Thyroid gland (tissue), 4 donors: ENCODE measurements around the gene LILRB2. TPM values are rescaled to one million over a fixed set of nuclear protein-coding genes. Genes with fewer than 3 reads are reported as not detected.

Experiments used
- DNase-seq, 2 donors: peaks; one replicate each; pipeline ENCODE4 v3.0.0-alpha.2; 2019
- H3K27ac ChIP-seq, 3 donors: fragments of 200-600 bp; sonication (generic); 1 replicate in 2 of 3; 2 replicates in 1 of 3; pipeline ENCODE4 v1.5.1; 2016 to 2019; ENCODE audit warnings: mild to moderate bottlenecking in 1 of 3, moderate library complexity in 1 of 3
- H3K27me3 ChIP-seq: fragments of 200-600 bp; sonication (generic); one replicate; pipeline ENCODE4 v1.5.1; 2019
- H3K36me3 ChIP-seq, 2 donors: fragments of 200-600 bp; sonication (generic); one replicate each; pipeline ENCODE4 v1.5.1; 2016 to 2019
- H3K4me1 ChIP-seq, 2 donors: fragments of 200-600 bp; sonication (generic); one replicate each; pipeline ENCODE4 v1.5.1; 2017 to 2019
- H3K4me3 ChIP-seq, 3 donors: fragments of 200-600 bp; sonication (generic); replicated peaks in 1 of 3; 1 replicate in 2 of 3; 2 replicates in 1 of 3; pipeline ENCODE4 v1.5.1; 2016; ENCODE audit warnings: mild to moderate bottlenecking in 1 of 3
- H3K9me3 ChIP-seq: fragments of 200-600 bp; sonication (generic); one replicate; pipeline ENCODE4 v1.5.1; 2017
- CTCF ChIP-seq, 6 experiments: fragments of 200-600 bp in 3 of 6; fragments of 450-650 bp in 3 of 6; sonication (generic) in 3 of 6; IDR thresholded peaks; one replicate each; pipeline ENCODE4 v1.5.1; 2016 to 2019; ENCODE audit warnings: antibody characterized with exemption in 6 of 6, mild to moderate bottlenecking in 2 of 6, inconsistent platforms in 1 of 6, moderate library complexity in 1 of 6
- POLR2A ChIP-seq, 2 donors: fragments of 450-650 bp; IDR thresholded peaks; one replicate each; pipeline ENCODE4 v1.6.1; 2017; ENCODE audit warnings: antibody characterized with exemption in 2 of 2, mild to moderate bottlenecking in 2 of 2, moderate library complexity in 1 of 2
- WGBS, 2 donors: methylation state at CpG; one replicate each; pipeline ENCODE4 v1.1.5; 2017; 5-methylcytosine and 5-hydroxymethylcytosine counted together
- intact Hi-C: fragments of 100-400 bp; cut with DNase I; formaldehyde crosslinking; loops from one replicate; pipeline ENCODE4 v1.15.1; 2023
- total RNA-seq, 4 donors: library from RNA; depleted of rRNA; stranded (reverse); fragments of >200 nt; gene quantifications; one replicate each; pipeline ENCODE4 v1.2.3, GENCODE V29; 2016

The LILRB2 gene
- total RNA-seq, 4 donors from 2014 or later, result 0.67 to 2.0 (median 1.1) TPM

- no peaks in the 10 kb centered on the region for H3K9me3 ChIP-seq
- TF ChIP-seq CTCF (IDR thresholded peaks at IDR 0.05) (no peak), POLR2A (IDR thresholded peaks at IDR 0.05) (no peak)
- H3K36me3 ChIP-seq, result no peaks in the 10 kb centered on the region
- no peak overlapping the region for H3K4me3 ChIP-seq
- no peaks in the 10 kb centered on the region for H3K27me3 ChIP-seq
- no peaks in the 10 kb centered on the region for H3K4me1 ChIP-seq
- WGBS, 2 donors, result 61 to 76% methylated on average over 27 to 29 of the region's 29 CpGs
- no peak overlapping the region for H3K27ac ChIP-seq
- intact Hi-C loops, result no loop called here
- DNase-seq, result no peak
Measured at GRCh38 chr19:54317108-54317964, 36.4 kb upstream of the LILRB2 start.

- Histone ChIP-seq H3K9me3 (no peaks in the 10 kb centered on the region), H3K4me1 (no peaks in the 10 kb centered on the region), H3K27ac (no peak overlapping the region), H3K4me3 (no peak overlapping the region), H3K36me3 (no peaks in the 10 kb centered on the region), H3K27me3 (no peaks in the 10 kb centered on the region)
- WGBS, 2 donors, result 36 to 37% methylated on average over 11 of the region's 11 CpGs
- DNase-seq, result no peak
- TF ChIP-seq CTCF (IDR thresholded peaks at IDR 0.05), result no peak
- TF ChIP-seq POLR2A (IDR thresholded peaks at IDR 0.05), result no peak
- intact Hi-C loops, result no loop called here
Measured at GRCh38 chr19:54316746-54317107, 35.8 kb upstream of the LILRB2 start.

GRCh38 chr19:54315956-54316355 lies 35.0 kb upstream of the LILRB2 start:
- intact Hi-C loops, result no loop called here
- no peaks in the 10 kb centered on the region for H3K27me3 ChIP-seq
- H3K9me3 ChIP-seq, result no peaks in the 10 kb centered on the region
- TF ChIP-seq CTCF (IDR thresholded peaks at IDR 0.05) (no peak), POLR2A (IDR thresholded peaks at IDR 0.05) (no peak)
- no peak overlapping the region for H3K4me3 ChIP-seq
- H3K36me3 ChIP-seq, result no peaks in the 10 kb centered on the region
- H3K27ac ChIP-seq, result no peak overlapping the region
- no peak for DNase-seq
- no peaks in the 10 kb centered on the region for H3K4me1 ChIP-seq
- 76 to 80% methylated on average over 10 of the region's 10 CpGs for WGBS, 2 donors

- peak in 1 of 2 donors; percentile 4 for DNase-seq
- WGBS, 2 donors, result 53 to 65% methylated on average over 9 to 10 of the region's 13 CpGs
- no peaks in the 10 kb centered on the region for H3K9me3 ChIP-seq
- TF ChIP-seq POLR2A (IDR thresholded peaks at IDR 0.05) (no peak), CTCF (IDR thresholded peaks at IDR 0.05) (no peak)
- no peaks in the 10 kb centered on the region for H3K36me3 ChIP-seq
- H3K27me3 ChIP-seq, result no peaks in the 10 kb centered on the region
- H3K4me1 ChIP-seq, result no peaks in the 10 kb centered on the region
- intact Hi-C loops, result no loop called here
- no peak within 1 kb of the TSS for H3K27ac ChIP-seq
- no peak within 1 kb of the TSS for H3K4me3 ChIP-seq
Measured at GRCh38 chr19:54312436-54313377, 31.8 kb upstream of the LILRB2 start, which contains the start of gene LILRA5. Gene LILRA5, minus strand, starts transcription at chr19:54313166. Its CDS starts 147 bp downstream, at chr19:54313019.
